SIG-M5 treated with dmso at 0.1 percent for 504 hours (cell line): Measurements from ENCODE around the gene ZNF560.
"Not testable (repeated sequence)": the region's sequence is repeated elsewhere in the genome, so short reads cannot be mapped to it uniquely, and the experiment has no call there.

Experiments used
- DNase-seq: peaks from one replicate; lab custom pipeline; 2025; ENCODE audit not compliant: unreplicated experiment; lab: John Stamatoyannopoulos, UW

Gene ZNF560

GRCh38 chr19:9498183-9498902, at the start of gene ZNF560:
Gene ZNF560, minus strand, starts transcription at chr19:9498616. Its CDS starts 23,303 bp downstream, at chr19:9475313.
- no peak for DNase-seq

GRCh38 chr19:9547870-9548269, 49.5 kb upstream of the ZNF560 start:
- no peak for DNase-seq

GRCh38 chr19:9541281-9541680, 42.9 kb upstream of the ZNF560 start:
- not testable (repeated sequence) for DNase-seq

- not testable (repeated sequence) for DNase-seq
These were observed 41.5 kb upstream of the ZNF560 start for GRCh38 chr19:9539921-9540320.

- DNase-seq: not testable (repeated sequence)
These were observed 40.8 kb upstream of the ZNF560 start for GRCh38 chr19:9539201-9539600.

GRCh38 chr19:9538183-9539058, 40.0 kb upstream of the ZNF560 start, which contains the start of gene ZNF426:
Gene ZNF426, minus strand, starts transcription at chr19:9538645. Its CDS starts 2,413 bp downstream, at chr19:9536232.
- DNase-seq: no peak

- DNase-seq: no peak
These were observed 37.5 kb upstream of the ZNF560 start for GRCh38 chr19:9535934-9536333.

GRCh38 chr19:9531933-9532332, 33.5 kb upstream of the ZNF560 start:
- DNase-seq: no peak

GRCh38 chr19:9528757-9529336, 30.4 kb upstream of the ZNF560 start:
- no peak for DNase-seq

GRCh38 chr19:9523885-9524474, 25.6 kb upstream of the ZNF560 start:
- no peak for DNase-seq

GRCh38 chr19:9507285-9507684, 8.9 kb upstream of the ZNF560 start:
- no peak for DNase-seq

- no peak for DNase-seq
These were observed 2.4 kb upstream of the ZNF560 start for GRCh38 chr19:9500796-9501195.

- DNase-seq: no peak
These were observed 4.3 kb downstream of the ZNF560 start for GRCh38 chr19:9494096-9494495.

GRCh38 chr19:9487016-9487415, 11.4 kb downstream of the ZNF560 start:
- DNase-seq: no peak

GRCh38 chr19:9485140-9485539, 13.3 kb downstream of the ZNF560 start:
- no peak for DNase-seq

- no peak for DNase-seq
These were observed 23.4 kb downstream of the ZNF560 start for GRCh38 chr19:9474975-9475374.

GRCh38 chr19:9467161-9467560, 31.3 kb downstream of the ZNF560 start:
- no peak for DNase-seq

- DNase-seq: no peak
These were observed 36.5 kb downstream of the ZNF560 start for GRCh38 chr19:9461938-9462337.

GRCh38 chr19:9456018-9456689, 42.3 kb downstream of the ZNF560 start:
- no peak for DNase-seq

GRCh38 chr19:9453953-9454352, 44.5 kb downstream of the ZNF560 start:
- DNase-seq: no peak

- no peak for DNase-seq
These were observed 53.4 kb downstream of the ZNF560 start for GRCh38 chr19:9445037-9445436.
